ENCODE data around the gene PIP4K2B. TPM values are rescaled to one million over a fixed set of nuclear protein-coding genes. Genes with fewer than 3 reads are reported as not detected.

Gene PIP4K2B
- total and polyA plus RNA-seq, 2 experiments from 2014 or later = 12.8 to 65.8 TPM

DNA sequence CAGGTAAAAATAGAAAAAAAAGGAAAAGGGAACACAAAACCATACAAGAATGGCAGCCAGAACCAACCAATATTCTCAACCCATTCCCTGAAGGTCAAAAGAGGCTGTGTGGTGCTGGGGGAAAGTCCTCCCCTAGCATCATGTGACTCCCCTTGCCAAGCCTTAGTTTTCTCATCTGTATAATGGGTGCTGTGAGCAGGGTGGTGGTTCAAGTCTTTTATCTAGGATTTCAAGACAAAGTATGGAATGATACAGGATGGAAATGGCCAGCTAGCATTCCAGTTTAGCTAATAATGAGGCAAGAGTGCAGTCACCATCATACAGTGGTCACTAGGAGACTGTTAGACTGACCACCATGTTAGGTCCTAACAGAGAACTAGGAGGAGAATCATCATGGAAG lies 26.1 kb downstream of the PIP4K2B start:
- no peak overlapping the region for H2AFZ ChIP-seq
- peaks cover 8% of the 10 kb centered on the region for H3F3A ChIP-seq (ENCODE audit: insufficient read depth)
- H3K79me2 ChIP-seq (ENCODE audit: insufficient read depth) = no peaks in the 10 kb centered on the region
- no peaks in the 10 kb centered on the region for H3K27me3 ChIP-seq (replicated peaks; ENCODE audit: insufficient read depth)
- H3K36me3 ChIP-seq (ENCODE audit: low read depth) = peaks cover 62% of the 10 kb centered on the region
- no peaks in the 10 kb centered on the region for H4K20me1 ChIP-seq (ENCODE audit: insufficient read depth)
- H3K27ac ChIP-seq = no peak overlapping the region
- H3K9me2 ChIP-seq (ENCODE audit: insufficient read depth) = no peaks in the 10 kb centered on the region
- no peak for DNase-seq
- peaks cover 3% of the 10 kb centered on the region; the same call in 1 of the 2 replicates for H3K4me1 ChIP-seq (ENCODE audit: insufficient read depth)
- H3K4me2 ChIP-seq (ENCODE audit: unreplicated experiment) = no peak overlapping the region
- H3K4me3 ChIP-seq = no peak overlapping the region
- H3K9ac ChIP-seq = no peak overlapping the region
- TF ChIP-seq EZH2phosphoT487 (IDR thresholded peaks at IDR 0.05; ENCODE audit: insufficient read depth, low read depth) (no peak), EZH2 (IDR thresholded peaks at IDR 0.05; ENCODE audit: insufficient read depth, poor library complexity, severe bottlenecking) (no peak)
- in situ Hi-C loops (cut with MboI) = no loop called here
- no peaks in the 10 kb centered on the region for H3K9me3 ChIP-seq (ENCODE audit: low read depth)

DNA sequence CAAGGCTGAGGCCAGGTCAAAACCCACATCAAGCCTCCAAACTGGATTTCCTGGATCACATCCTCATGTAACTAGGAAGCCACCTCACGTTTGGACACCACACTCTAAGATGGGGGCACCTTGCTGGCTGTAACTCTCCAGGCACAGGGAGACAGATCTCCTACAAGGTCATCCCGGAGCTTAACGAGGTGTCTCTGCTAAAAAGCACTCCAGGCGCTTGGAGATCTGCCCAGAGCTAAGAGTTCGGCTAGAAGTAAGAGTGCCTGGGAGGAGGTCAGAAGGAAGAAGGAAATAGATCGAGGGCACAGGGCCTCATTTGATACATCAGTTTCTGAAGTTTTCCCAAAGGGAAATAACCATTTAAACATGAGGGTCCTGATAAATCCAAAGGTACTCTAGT lies 30.9 kb downstream of the PIP4K2B start:
- Histone ChIP-seq H3K27ac (no peak overlapping the region), H3K4me1 (ENCODE audit: insufficient read depth) (no peaks in the 10 kb centered on the region), H3F3A (ENCODE audit: insufficient read depth) (0 out of 2 replicates have a peak, but pooled peaks cover 12% of the 10 kb centered on the region), H3K9me3 (ENCODE audit: low read depth) (no peaks in the 10 kb centered on the region), H3K79me2 (ENCODE audit: insufficient read depth) (no peaks in the 10 kb centered on the region), H3K4me2 (ENCODE audit: unreplicated experiment) (no peak overlapping the region), H3K4me3 (no peak overlapping the region), H3K27me3 (replicated peaks; ENCODE audit: insufficient read depth) (no peaks in the 10 kb centered on the region), H4K20me1 (ENCODE audit: insufficient read depth) (no peaks in the 10 kb centered on the region), H2AFZ (no peak overlapping the region), H3K9ac (no peak overlapping the region), H3K9me2 (ENCODE audit: insufficient read depth) (no peaks in the 10 kb centered on the region), H3K36me3 (ENCODE audit: low read depth) (peaks cover 34% of the 10 kb centered on the region; the same call in 1 of the 2 replicates)
- TF ChIP-seq EZH2phosphoT487 (IDR thresholded peaks at IDR 0.05; ENCODE audit: insufficient read depth, low read depth) = no peak
- TF ChIP-seq EZH2 (IDR thresholded peaks at IDR 0.05; ENCODE audit: insufficient read depth, poor library complexity, severe bottlenecking) = no peak
- DNase-seq = no peak
- 65 to 68% methylated on average over 6 of the region's 6 CpGs for WGBS, 2 experiments (ENCODE audit: low coverage in 1 of 2, low lambda C conversion rate in 2 of 2, missing lambda C conversion rate in 2 of 2)
- in situ Hi-C loops (cut with MboI) = no loop called here

DNA sequence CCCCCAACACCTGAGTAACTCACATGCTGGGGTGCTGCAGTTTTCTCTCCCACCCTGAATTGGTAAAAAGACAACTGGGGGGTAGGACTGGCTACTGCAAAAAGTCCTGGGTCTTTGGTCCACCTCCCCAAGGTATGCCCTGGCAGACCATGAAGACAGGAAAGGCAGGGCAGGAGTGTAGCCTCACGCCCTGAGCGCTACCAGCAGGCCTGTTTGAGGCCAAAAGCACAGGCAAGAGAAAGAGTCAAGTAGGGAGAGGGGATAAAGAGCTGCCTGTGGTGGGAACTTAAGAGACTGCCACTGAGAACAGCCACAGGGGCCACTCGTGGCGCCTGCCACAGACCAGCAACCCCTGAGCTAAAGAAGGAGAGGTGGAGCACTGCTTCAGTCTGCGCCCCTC lies 33.0 kb downstream of the PIP4K2B start:
- H3F3A ChIP-seq (ENCODE audit: insufficient read depth) = peaks cover 29% of the 10 kb centered on the region; the same call in 1 of the 2 replicates
- peaks cover 17% of the 10 kb centered on the region; the same call in 1 of the 2 replicates for H3K36me3 ChIP-seq (ENCODE audit: low read depth)
- H3K27ac ChIP-seq = no peak overlapping the region
- no peaks in the 10 kb centered on the region for H3K9me2 ChIP-seq (ENCODE audit: insufficient read depth)
- H3K79me2 ChIP-seq (ENCODE audit: insufficient read depth) = no peaks in the 10 kb centered on the region
- no peaks in the 10 kb centered on the region for H3K4me1 ChIP-seq (ENCODE audit: insufficient read depth)
- no peaks in the 10 kb centered on the region for H4K20me1 ChIP-seq (ENCODE audit: insufficient read depth)
- H3K4me2 ChIP-seq (ENCODE audit: unreplicated experiment) = no peak overlapping the region
- no peak overlapping the region for H3K4me3 ChIP-seq
- DNase-seq = no peak
- no peaks in the 10 kb centered on the region for H3K9me3 ChIP-seq (ENCODE audit: low read depth)
- H3K27me3 ChIP-seq (replicated peaks; ENCODE audit: insufficient read depth) = no peaks in the 10 kb centered on the region
- no peak for TF ChIP-seq EZH2 (IDR thresholded peaks at IDR 0.05; ENCODE audit: insufficient read depth, poor library complexity, severe bottlenecking)
- TF ChIP-seq EZH2phosphoT487 (IDR thresholded peaks at IDR 0.05; ENCODE audit: insufficient read depth, low read depth) = no peak
- no peak overlapping the region for H3K9ac ChIP-seq
- H2AFZ ChIP-seq = no peak overlapping the region
- in situ Hi-C loops (cut with MboI) = no loop called here
- WGBS, 2 experiments (ENCODE audit: low coverage in 1 of 2, low lambda C conversion rate in 2 of 2, missing lambda C conversion rate in 2 of 2) = 92 to 94% methylated on average over 5 of the region's 5 CpGs

DNA sequence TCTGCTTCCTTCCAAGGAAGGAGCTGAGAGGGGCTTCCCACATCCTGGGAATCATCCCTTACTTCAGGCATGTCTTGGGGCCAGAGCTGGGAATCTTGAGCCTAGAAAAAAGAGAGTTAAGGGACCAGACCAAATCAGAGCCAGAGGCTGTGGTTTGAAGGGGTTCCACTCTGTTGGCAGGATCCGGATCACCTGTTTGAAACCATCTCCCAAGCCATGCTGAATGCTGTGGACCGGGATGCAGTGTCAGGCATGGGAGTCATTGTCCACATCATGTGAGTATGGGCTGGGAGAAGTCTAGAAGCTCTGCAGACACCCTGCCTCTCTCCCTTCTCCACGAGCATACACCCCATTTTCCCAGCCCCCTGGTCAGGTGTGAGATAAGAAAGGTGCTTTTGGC lies 37.1 kb downstream of the PIP4K2B start:
- H3K27me3 ChIP-seq (replicated peaks; ENCODE audit: insufficient read depth) = no peaks in the 10 kb centered on the region
- no peak overlapping the region for H3K4me2 ChIP-seq (ENCODE audit: unreplicated experiment)
- TF ChIP-seq EZH2 (IDR thresholded peaks at IDR 0.05; ENCODE audit: insufficient read depth, poor library complexity, severe bottlenecking) (no peak), EZH2phosphoT487 (IDR thresholded peaks at IDR 0.05; ENCODE audit: insufficient read depth, low read depth) (no peak)
- 89 to 100% methylated on average over 3 of the region's 3 CpGs for WGBS, 2 experiments (ENCODE audit: low coverage in 1 of 2, low lambda C conversion rate in 2 of 2, missing lambda C conversion rate in 2 of 2)
- no peaks in the 10 kb centered on the region for H4K20me1 ChIP-seq (ENCODE audit: insufficient read depth)
- H3K9me3 ChIP-seq (ENCODE audit: low read depth) = no peaks in the 10 kb centered on the region
- H3K79me2 ChIP-seq (ENCODE audit: insufficient read depth) = peaks cover 20% of the 10 kb centered on the region
- H3F3A ChIP-seq (ENCODE audit: insufficient read depth) = peaks cover 32% of the 10 kb centered on the region
- H3K27ac ChIP-seq = no peak overlapping the region
- in situ Hi-C loops (cut with MboI) = no loop called here
- H3K9me2 ChIP-seq (ENCODE audit: insufficient read depth) = no peaks in the 10 kb centered on the region
- H3K9ac ChIP-seq = no peak overlapping the region
- H3K4me3 ChIP-seq = no peak overlapping the region
- no peaks in the 10 kb centered on the region for H3K4me1 ChIP-seq (ENCODE audit: insufficient read depth)
- H2AFZ ChIP-seq = no peak overlapping the region
- DNase-seq = no peak
- peaks cover 34% of the 10 kb centered on the region; the same call in 1 of the 2 replicates for H3K36me3 ChIP-seq (ENCODE audit: low read depth)

DNA sequence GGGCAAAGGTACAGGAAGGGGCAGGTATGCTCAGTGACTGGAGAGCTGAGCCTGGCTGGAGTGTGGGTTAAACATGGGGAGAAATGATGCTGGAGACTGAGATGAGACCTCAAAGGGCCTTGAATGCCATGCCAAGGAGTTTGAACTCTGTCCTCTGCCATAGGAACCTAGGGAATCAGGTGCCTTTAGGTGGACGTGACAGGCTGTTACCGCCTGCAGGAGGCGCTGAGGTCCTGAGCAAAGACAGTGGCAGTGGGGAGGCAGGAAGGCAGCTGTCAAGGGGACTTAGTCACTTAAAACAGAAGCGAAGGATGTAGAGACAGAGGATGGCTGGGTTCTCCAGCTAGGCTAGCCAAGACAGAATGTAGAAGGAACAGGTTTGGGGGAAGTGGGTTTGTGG lies 37.7 kb downstream of the PIP4K2B start:
- H3K4me3 ChIP-seq = no peak overlapping the region
- in situ Hi-C loops (cut with MboI) = no loop called here
- WGBS, 2 experiments (ENCODE audit: low coverage in 1 of 2, low lambda C conversion rate in 2 of 2, missing lambda C conversion rate in 2 of 2) = 89 to 97% methylated on average over 4 of the region's 4 CpGs
- H3K4me2 ChIP-seq (ENCODE audit: unreplicated experiment) = no peak overlapping the region
- peak; percentile 48 for DNase-seq
- H2AFZ ChIP-seq = no peak overlapping the region
- H3K9me2 ChIP-seq (ENCODE audit: insufficient read depth) = no peaks in the 10 kb centered on the region
- H3K36me3 ChIP-seq (ENCODE audit: low read depth) = peaks cover 39% of the 10 kb centered on the region
- no peaks in the 10 kb centered on the region for H3K27me3 ChIP-seq (replicated peaks; ENCODE audit: insufficient read depth)
- H3K9me3 ChIP-seq (ENCODE audit: low read depth) = no peaks in the 10 kb centered on the region
- peaks cover 25% of the 10 kb centered on the region for H3K79me2 ChIP-seq (ENCODE audit: insufficient read depth)
- no peaks in the 10 kb centered on the region for H4K20me1 ChIP-seq (ENCODE audit: insufficient read depth)
- TF ChIP-seq EZH2phosphoT487 (IDR thresholded peaks at IDR 0.05; ENCODE audit: insufficient read depth, low read depth) = no peak
- TF ChIP-seq EZH2 (IDR thresholded peaks at IDR 0.05; ENCODE audit: insufficient read depth, poor library complexity, severe bottlenecking) = no peak
- no peaks in the 10 kb centered on the region for H3K4me1 ChIP-seq (ENCODE audit: insufficient read depth)
- no peak overlapping the region for H3K27ac ChIP-seq
- H3F3A ChIP-seq (ENCODE audit: insufficient read depth) = peaks cover 28% of the 10 kb centered on the region
- H3K9ac ChIP-seq = no peak overlapping the region

Measured in GM23248 (cell line).